CD14-positive monocyte (primary cell): ENCODE results near the gene N4BP2. TPM values are rescaled to one million over a fixed set of nuclear protein-coding genes. Genes with fewer than 3 reads are reported as not detected.

ENCODE experiments used
- DNase-seq, 3 donors: peaks; one replicate each; pipeline ENCODE4 v3.0.0-alpha.2; 2011 to 2022
- H2AFZ ChIP-seq: 2 replicates; pipeline ENCODE4 v1.6.0; 2012; ENCODE audit warnings: mild to moderate bottlenecking, low read depth, low read length, inconsistent platforms; ENCODE audit not compliant: insufficient read depth, poor library complexity, severe bottlenecking
- H3K27ac ChIP-seq, 2 donors: 1 replicate in 1 of 2; 2 replicates in 1 of 2; pipeline ENCODE4 v1.5.1; 2012 to 2013; ENCODE audit warnings: low read length in 2 of 2, control low read depth in 1 of 2, inconsistent platforms in 1 of 2, low read depth in 1 of 2, mild to moderate bottlenecking in 1 of 2
- H3K27me3 ChIP-seq, 2 donors: one replicate each; pipeline versions ENCODE4 v1.6.0 to v1.6.1; 2011 to 2013; ENCODE audit warnings: low read length in 2 of 2; ENCODE audit not compliant: control insufficient read depth in 2 of 2, insufficient read depth in 2 of 2
- H3K36me3 ChIP-seq, 2 donors: replicated peaks in 1 of 2; 1 replicate in 1 of 2; 2 replicates in 1 of 2; pipeline versions ENCODE4 v1.5.1 to v1.6.1; 2012 to 2013; ENCODE audit warnings: low read length in 2 of 2, control low read depth in 1 of 2, inconsistent platforms in 1 of 2, mild to moderate bottlenecking in 1 of 2; ENCODE audit not compliant: insufficient read depth in 2 of 2, control insufficient read depth in 1 of 2
- H3K4me1 ChIP-seq, 2 donors: 1 replicate in 1 of 2; 2 replicates in 1 of 2; pipeline versions ENCODE4 v1.5.1 to v1.6.1; 2012 to 2013; ENCODE audit warnings: low read length in 2 of 2, control low read depth in 1 of 2, inconsistent platforms in 1 of 2, mild to moderate bottlenecking in 1 of 2, moderate library complexity in 1 of 2; ENCODE audit not compliant: insufficient read depth in 2 of 2, control insufficient read depth in 1 of 2
- H3K4me2 ChIP-seq: replicated peaks from 2 replicates; pipeline ENCODE3; 2012; ENCODE audit warnings: low read length, moderate library complexity, mild to moderate bottlenecking; ENCODE audit not compliant: poor library complexity, severe bottlenecking; ENCODE audit errors: extremely low read depth
- H3K4me3 ChIP-seq, 3 experiments: fragments of 200-600 bp in 1 of 3; sonication (generic) in 1 of 3; replicated peaks in 1 of 3; 1 replicate in 2 of 3; 2 replicates in 1 of 3; pipeline ENCODE4 v1.5.1; 2011 to 2013; ENCODE audit warnings: low read length in 3 of 3, mild to moderate bottlenecking in 3 of 3, control low read depth in 2 of 3, low read depth in 2 of 3, inconsistent platforms in 1 of 3, moderate library complexity in 1 of 3
- H3K79me2 ChIP-seq: 2 replicates; pipeline ENCODE4 v1.6.0; 2012; ENCODE audit warnings: mild to moderate bottlenecking, control low read depth, inconsistent platforms, low read length, moderate library complexity; ENCODE audit not compliant: insufficient read depth
- H3K9ac ChIP-seq: 2 replicates; pipeline ENCODE4 v1.6.0; 2017; ENCODE audit warnings: low read length, mild to moderate bottlenecking; ENCODE audit not compliant: insufficient read depth, poor library complexity, severe bottlenecking
- H3K9me3 ChIP-seq, 2 donors: replicated peaks in 1 of 2; 1 replicate in 1 of 2; 2 replicates in 1 of 2; pipeline versions ENCODE4 v1.5.1 to v1.6.1; 2012 to 2013; ENCODE audit warnings: low read length in 2 of 2, control low read depth in 1 of 2; ENCODE audit not compliant: control insufficient read depth in 1 of 2, insufficient read depth in 1 of 2
- H4K20me1 ChIP-seq: 2 replicates; pipeline ENCODE4 v1.6.0; 2012; ENCODE audit warnings: mild to moderate bottlenecking, low read length, control low read depth, moderate library complexity; ENCODE audit not compliant: insufficient read depth
- H3K27ac Mint-ChIP-seq, 7 donors: one replicate each; pipeline ENCODE4 v1.8.0; 2020; ENCODE audit warnings: mild to moderate bottlenecking in 7 of 7, mixed read lengths in 7 of 7, moderate library complexity in 6 of 7, inconsistent platforms in 2 of 7
- H3K27me3 Mint-ChIP-seq, 3 donors: one replicate each; pipeline ENCODE4 v1.8.0; 2021 to 2022; ENCODE audit warnings: low read depth in 3 of 3, mild to moderate bottlenecking in 3 of 3, mixed read lengths in 3 of 3, moderate library complexity in 3 of 3, inconsistent platforms in 1 of 3
- H3K36me3 Mint-ChIP-seq, 2 donors: one replicate each; pipeline ENCODE4 v1.8.0; 2020; ENCODE audit warnings: mixed read lengths in 2 of 2, inconsistent platforms in 1 of 2, mild to moderate bottlenecking in 1 of 2
- H3K4me1 Mint-ChIP-seq: one replicate; pipeline ENCODE4 v1.8.0; 2020; ENCODE audit warnings: mild to moderate bottlenecking, mixed read lengths
- H3K4me3 Mint-ChIP-seq, 2 donors: one replicate each; pipeline ENCODE4 v1.8.0; 2020; ENCODE audit warnings: mild to moderate bottlenecking in 2 of 2, mixed read lengths in 2 of 2, moderate library complexity in 1 of 2
- H3K9me3 Mint-ChIP-seq, 7 donors: one replicate each; pipeline ENCODE4 v1.8.0; 2020 to 2022; ENCODE audit warnings: mixed read lengths in 7 of 7, mild to moderate bottlenecking in 6 of 7, moderate library complexity in 6 of 7, inconsistent platforms in 2 of 7
- WGBS: methylation state at CpG from one replicate; pipeline ENCODE4 v1.1.5; 2013; ENCODE audit warnings: missing lambda C conversion rate; ENCODE audit not compliant: insufficient coverage; 5-methylcytosine and 5-hydroxymethylcytosine counted together
- intact Hi-C, 2 donors: fragments of 100-400 bp; cut with micrococcal nuclease; formaldehyde crosslinking; loops; one replicate each; pipeline versions ENCODE4 v1.15.0 to v1.15.1; 2023
- polyA plus RNA-seq, 3 donors: library from polyadenylated mRNA; depleted of rRNA in 1 of 3; unstranded in 2 of 3; stranded (reverse) in 1 of 3; fragments of 300-500 nt in 2 of 3; fragments of >200 nt in 1 of 3; fragmentation: Illumina TruSeq in 2 of 3; gene quantifications; 1 replicate in 2 of 3; 2 replicates in 1 of 3; pipeline ENCODE4 v1.2.3, GENCODE V29; 2012 to 2021
- TF ChIP-seq, protein P1 (sequence below): fragments of 200-600 bp; IDR thresholded peaks from one replicate; pipeline ENCODE4 v1.8.0; 2022; ENCODE audit warnings: antibody characterized with exemption, mild to moderate bottlenecking

N4BP2 gene
- polyA plus RNA-seq, 3 donors = 3.1 to 8.3 (median 4.8) TPM

GRCh38 chr4:40112027-40112792 lies 55.6 kb downstream of the N4BP2 start:
- Histone ChIP-seq H3K9me3 (no peaks in the 10 kb centered on the region), H3K4me3 (no peak overlapping the region), H3K36me3 (peaks cover 0 to 26% of the 10 kb centered on the region in 2 donors), H2AFZ (no peak overlapping the region), H3K79me2 (no peaks in the 10 kb centered on the region), H3K27ac (no peak overlapping the region), H3K4me1 (no peaks in the 10 kb centered on the region), H3K27me3 (no peaks in the 10 kb centered on the region), H3K9ac (no peak overlapping the region), H4K20me1 (no peaks in the 10 kb centered on the region), H3K4me2 (no peak overlapping the region)
- H3K4me1 Mint-ChIP-seq = peaks cover 7% of the 10 kb centered on the region
- H3K4me3 Mint-ChIP-seq = no peak overlapping the region
- no peaks in the 10 kb centered on the region for H3K27me3 Mint-ChIP-seq
- DNase-seq = no peak
- 94% methylated on average over 3 of the region's 3 CpGs for WGBS
- peaks cover 0 to 3% (median 0%) of the 10 kb centered on the region in 7 donors for H3K9me3 Mint-ChIP-seq
- TF ChIP-seq, protein P1, sequence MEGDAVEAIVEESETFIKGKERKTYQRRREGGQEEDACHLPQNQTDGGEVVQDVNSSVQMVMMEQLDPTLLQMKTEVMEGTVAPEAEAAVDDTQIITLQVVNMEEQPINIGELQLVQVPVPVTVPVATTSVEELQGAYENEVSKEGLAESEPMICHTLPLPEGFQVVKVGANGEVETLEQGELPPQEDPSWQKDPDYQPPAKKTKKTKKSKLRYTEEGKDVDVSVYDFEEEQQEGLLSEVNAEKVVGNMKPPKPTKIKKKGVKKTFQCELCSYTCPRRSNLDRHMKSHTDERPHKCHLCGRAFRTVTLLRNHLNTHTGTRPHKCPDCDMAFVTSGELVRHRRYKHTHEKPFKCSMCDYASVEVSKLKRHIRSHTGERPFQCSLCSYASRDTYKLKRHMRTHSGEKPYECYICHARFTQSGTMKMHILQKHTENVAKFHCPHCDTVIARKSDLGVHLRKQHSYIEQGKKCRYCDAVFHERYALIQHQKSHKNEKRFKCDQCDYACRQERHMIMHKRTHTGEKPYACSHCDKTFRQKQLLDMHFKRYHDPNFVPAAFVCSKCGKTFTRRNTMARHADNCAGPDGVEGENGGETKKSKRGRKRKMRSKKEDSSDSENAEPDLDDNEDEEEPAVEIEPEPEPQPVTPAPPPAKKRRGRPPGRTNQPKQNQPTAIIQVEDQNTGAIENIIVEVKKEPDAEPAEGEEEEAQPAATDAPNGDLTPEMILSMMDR = no peak
- intact Hi-C loops = no loop called here
- peaks cover 18 to 45% of the 10 kb centered on the region in 2 donors for H3K36me3 Mint-ChIP-seq
- H3K27ac Mint-ChIP-seq = peak overlapping the region in 2 of 7 donors; percentile 3 to 8

DNA sequence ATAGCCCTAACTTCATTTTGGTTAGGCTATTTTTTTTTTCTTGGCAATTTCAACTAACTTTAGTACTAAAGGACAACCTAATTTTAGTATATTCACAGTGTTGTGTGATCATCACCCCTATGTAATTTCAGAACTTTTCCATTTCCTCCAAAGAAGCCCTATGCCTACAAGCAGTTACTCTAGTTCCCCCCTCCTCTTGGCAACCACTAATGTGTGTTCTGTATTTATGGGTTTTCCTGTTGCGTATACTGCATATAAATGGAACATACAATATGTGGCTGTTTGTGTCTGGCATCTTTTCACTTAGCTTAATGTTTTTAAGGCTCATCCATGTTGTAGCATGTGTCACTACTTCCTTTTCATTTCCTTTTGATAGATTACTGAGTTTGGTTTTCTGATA lies 57.6 kb downstream of the N4BP2 start:
- peaks cover 0 to 2% (median 0%) of the 10 kb centered on the region in 7 donors for H3K9me3 Mint-ChIP-seq
- no peaks in the 10 kb centered on the region for H3K27me3 Mint-ChIP-seq
- Histone ChIP-seq H4K20me1 (no peaks in the 10 kb centered on the region), H2AFZ (no peak overlapping the region), H3K4me1 (peaks cover 8 to 10% of the 10 kb centered on the region in 2 donors), H3K27me3 (no peaks in the 10 kb centered on the region), H3K79me2 (no peaks in the 10 kb centered on the region), H3K9ac (no peak overlapping the region), H3K9me3 (no peaks in the 10 kb centered on the region), H3K27ac (peak overlapping the region in 1 of 2 donors; percentile 23), H3K4me3 (no peak overlapping the region), H3K4me2 (no peak overlapping the region), H3K36me3 (peaks cover 0 to 25% of the 10 kb centered on the region in 2 donors)
- H3K4me3 Mint-ChIP-seq = no peak overlapping the region
- TF ChIP-seq, protein P1 = no peak
- DNase-seq = no peak
- WGBS = no CpG with 5 or more reads among the region's 1 CpG
- no peak overlapping the region for H3K27ac Mint-ChIP-seq
- peaks cover 13 to 36% of the 10 kb centered on the region in 2 donors for H3K36me3 Mint-ChIP-seq
- peaks cover 15% of the 10 kb centered on the region for H3K4me1 Mint-ChIP-seq
- intact Hi-C loops = no loop called here
